Heart left ventricle (tissue), 13 donors: ENCODE data around the gene GIT2.

Source experiments
- CTCF ChIP-seq, 12 donors: fragments of 200-600 bp; sonication (generic) in 4 of 12; IDR thresholded peaks; one replicate each; pipeline versions ENCODE4 v1.5.0 to v1.8.0; 2018 to 2022; ENCODE audit warnings: antibody characterized with exemption in 12 of 12, mild to moderate bottlenecking in 5 of 12
- POLR2A ChIP-seq, 2 donors: fragments of 450-650 bp; IDR thresholded peaks; one replicate each; pipeline ENCODE4 v1.6.1; 2017; ENCODE audit warnings: antibody characterized with exemption in 2 of 2, mild to moderate bottlenecking in 2 of 2, moderate library complexity in 2 of 2
- donor health status: ischemic (EF 13 %, LVEDD 7.1; RV severe dilation, severe dysfunction).
- donor health status: DM: no; HTN: yes; CAD: no.
- donor health status: DM: no; HTN: no; CAD: no.
- donor health status: ischemic (EF 25% LVEDD 6.9; RV normal size, moderate dysfunction).
- donor health status: ischemic (EF 25% LVEDD 5.7; RV mildly dilated, moderate dysfunction).
- donor health status: ischemic (EF 35%, LVEDD 5.7; RV mildly dilated, moderate dysfunction).
- donor health status: nonischemic (EF 11% LVEDD 7.7; RV severe dilation, severe dysfunction).
- donor health status: DM: yes; HTN: yes; CAD: no.
- donor health status: PGD.
- donor health status: ischemic (EF 29% LVEDD 5.4; RV normal size, mild dysfunction).
- donor health status: nonischemic (EF 23%, LVEDD 6.1; RV moderate dilation, normal function).

GRCh38 chr12:109999649-109999971, 3.4 kb upstream of the GIT2 start:
- TF ChIP-seq CTCF (IDR thresholded peaks at IDR 0.05) (no peak), POLR2A (IDR thresholded peaks at IDR 0.05) (no peak)
